ENCODE data around the gene OMP.
A peak's percentile ranks its signal among the peaks of the same experiment; 100 is the strongest.

Gene OMP

DNA sequence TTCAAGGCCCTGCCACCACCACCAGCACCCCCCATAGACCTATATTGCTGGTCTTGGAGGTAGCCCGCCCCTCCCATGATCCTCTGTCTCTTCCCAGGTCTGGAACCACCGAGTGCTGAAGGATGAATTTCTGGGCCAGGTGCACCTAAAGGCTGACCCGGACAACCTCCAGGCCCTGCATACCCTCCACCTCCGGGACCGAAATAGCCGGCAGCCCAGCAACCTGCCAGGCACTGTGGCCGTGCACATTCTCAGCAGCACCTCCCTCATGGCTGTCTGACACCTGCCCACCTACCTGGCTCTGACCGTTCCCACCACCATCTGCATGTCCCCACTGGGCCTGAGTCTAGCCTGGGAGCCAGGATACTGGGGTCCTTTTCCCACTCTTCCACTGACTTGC, 21.0 kb downstream of the OMP start:
- DNase-seq (ENCODE audit: low read depth) = no peak

- DNase-seq (ENCODE audit: low read depth) = no peak
These were observed 21.4 kb downstream of the OMP start for GRCh38 chr11:77124041-77124440.

DNA sequence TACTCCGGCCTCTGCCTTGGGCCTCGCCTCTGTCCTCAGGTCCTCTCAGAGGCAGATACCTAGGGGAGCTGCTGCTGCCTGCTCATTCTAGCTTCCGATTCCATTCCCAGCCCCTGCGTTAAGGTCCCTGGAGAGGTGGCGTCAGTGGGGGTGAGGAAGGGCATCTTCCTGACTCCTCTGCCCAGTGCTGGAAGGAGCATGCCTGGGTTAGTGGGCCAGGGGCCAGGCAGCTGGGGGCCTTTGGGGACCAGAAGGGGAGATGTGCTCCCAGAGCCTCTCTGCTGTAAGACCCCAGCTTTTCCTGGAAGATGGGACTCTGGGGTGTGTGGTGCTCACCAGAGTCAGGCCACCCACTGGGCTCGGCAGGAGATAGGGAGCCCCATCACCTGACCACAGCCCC, 21.8 kb downstream of the OMP start:
- DNase-seq (ENCODE audit: low read depth) = no peak

GRCh38 chr11:77125191-77125590, 22.6 kb downstream of the OMP start:
- DNase-seq (ENCODE audit: low read depth) = no peak

DNA sequence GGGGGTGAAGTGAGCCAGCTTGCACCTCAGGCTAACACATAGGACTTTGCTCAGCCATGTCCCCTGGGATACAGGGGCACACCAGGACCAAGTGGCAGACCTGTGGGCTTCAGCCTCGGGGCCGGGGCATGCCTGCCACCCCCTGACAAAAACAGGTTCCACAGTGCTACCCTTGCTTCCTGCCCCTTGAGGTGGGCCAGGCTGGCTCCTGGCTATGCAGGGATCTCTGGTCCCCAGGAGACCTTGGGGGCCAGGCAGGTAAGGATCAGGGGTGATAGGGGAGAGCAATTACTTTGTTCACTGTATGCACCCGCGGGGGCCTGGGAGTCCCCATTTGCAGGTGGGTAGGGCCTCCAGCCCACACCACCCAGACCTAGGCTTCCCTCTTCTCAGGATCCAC, 23.1 kb downstream of the OMP start:
- no peak for DNase-seq (ENCODE audit: low read depth)

DNA sequence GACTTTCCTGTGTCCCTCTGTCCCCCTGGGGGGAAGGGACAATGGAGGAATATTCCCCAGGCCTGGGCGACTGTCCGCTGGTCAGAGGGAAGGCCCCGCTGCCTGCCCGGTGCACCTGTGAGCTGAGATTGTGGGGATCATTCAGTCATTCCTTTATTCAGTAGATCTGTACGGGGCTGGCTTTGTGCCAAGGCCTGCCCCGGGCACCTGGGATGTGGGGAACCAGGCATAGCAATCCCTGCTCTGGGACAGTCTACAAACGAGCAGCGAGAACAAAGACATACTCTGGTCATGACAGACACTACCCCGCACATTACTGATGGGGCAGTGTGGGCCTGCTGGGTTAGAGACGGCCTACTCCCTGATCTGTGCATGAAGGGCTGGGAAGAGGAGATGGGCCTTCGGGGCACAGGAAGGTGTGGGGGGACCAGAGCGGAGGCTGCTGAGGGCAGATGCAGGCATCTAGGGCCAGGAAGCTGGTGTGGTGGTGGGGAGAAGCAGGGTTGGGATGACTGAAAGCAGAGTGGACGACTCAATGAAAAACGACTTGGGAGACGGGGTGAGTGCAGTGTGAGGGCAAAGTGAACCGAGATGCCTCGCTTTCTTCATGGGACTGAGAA, 23.6 kb downstream of the OMP start:
- DNase-seq (ENCODE audit: low read depth) = no peak

DNA sequence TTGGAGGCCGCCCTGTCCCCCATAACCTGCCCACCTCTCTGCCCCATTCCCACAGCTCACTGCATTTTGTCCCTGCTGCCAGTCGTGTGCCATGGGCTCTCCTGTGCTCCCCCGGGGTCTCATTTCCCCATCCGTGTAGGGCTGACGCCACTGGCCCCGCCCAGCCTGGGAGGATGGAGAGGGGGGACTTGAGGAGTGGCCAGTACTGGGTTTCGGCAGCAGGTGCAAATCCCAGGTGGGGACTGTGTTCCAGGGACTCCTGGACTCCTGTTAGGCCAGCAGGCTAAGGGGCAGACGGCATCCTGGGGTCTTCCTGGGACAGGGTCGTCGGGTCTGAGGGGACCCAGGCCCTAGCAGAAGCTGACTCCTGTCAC, 24.2 kb downstream of the OMP start:
- no peak for DNase-seq (ENCODE audit: low read depth)

- DNase-seq (ENCODE audit: low read depth) = peak; percentile 28
These were observed 24.7 kb downstream of the OMP start for GRCh38 chr11:77127235-77127911.

- no peak for DNase-seq (ENCODE audit: low read depth)
These were observed 25.5 kb downstream of the OMP start, which contains the start of gene MYO7A for GRCh38 chr11:77127920-77128691. Gene MYO7A, plus strand, starts transcription at chr11:77128246. Its CDS starts 2,389 bp downstream, at chr11:77130635.

DNA sequence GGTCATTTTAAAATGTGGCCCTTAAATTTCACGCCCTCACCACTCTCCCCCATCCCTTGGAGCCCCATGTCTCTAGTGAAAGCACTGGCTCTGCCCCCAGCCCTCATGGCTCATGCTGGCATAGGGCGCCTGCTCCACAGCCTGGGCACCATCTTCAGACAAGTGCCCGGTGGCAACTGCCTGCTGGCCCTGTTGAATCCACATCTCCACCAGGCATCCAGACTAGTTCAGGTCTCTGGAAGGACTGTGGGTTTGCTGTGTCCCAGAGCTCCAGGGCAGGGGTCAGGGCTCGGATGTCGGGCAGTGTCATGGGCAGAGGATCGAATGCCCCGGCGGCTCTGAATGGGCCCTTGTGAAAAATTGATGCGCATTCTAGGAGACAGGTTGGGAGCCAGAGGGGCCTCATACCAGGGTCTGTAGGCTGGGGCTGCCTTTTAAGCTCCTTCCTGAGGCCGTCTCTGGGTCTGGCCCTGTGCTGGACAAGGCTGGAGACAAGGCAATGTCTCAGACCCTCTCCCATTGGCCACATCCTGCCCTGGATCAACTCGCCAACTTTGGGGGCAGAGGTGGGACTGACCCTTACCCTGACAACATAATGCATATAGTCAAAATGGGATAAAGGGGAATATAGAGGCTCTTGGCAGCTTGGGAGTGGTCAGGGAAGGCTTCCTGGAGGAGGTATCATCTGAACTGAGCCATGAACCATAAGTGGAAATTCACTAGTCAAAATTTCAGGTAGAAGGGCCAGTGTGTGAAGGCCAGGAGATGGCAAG, 26.6 kb downstream of the OMP start:
- no peak for DNase-seq (ENCODE audit: low read depth)

DNA sequence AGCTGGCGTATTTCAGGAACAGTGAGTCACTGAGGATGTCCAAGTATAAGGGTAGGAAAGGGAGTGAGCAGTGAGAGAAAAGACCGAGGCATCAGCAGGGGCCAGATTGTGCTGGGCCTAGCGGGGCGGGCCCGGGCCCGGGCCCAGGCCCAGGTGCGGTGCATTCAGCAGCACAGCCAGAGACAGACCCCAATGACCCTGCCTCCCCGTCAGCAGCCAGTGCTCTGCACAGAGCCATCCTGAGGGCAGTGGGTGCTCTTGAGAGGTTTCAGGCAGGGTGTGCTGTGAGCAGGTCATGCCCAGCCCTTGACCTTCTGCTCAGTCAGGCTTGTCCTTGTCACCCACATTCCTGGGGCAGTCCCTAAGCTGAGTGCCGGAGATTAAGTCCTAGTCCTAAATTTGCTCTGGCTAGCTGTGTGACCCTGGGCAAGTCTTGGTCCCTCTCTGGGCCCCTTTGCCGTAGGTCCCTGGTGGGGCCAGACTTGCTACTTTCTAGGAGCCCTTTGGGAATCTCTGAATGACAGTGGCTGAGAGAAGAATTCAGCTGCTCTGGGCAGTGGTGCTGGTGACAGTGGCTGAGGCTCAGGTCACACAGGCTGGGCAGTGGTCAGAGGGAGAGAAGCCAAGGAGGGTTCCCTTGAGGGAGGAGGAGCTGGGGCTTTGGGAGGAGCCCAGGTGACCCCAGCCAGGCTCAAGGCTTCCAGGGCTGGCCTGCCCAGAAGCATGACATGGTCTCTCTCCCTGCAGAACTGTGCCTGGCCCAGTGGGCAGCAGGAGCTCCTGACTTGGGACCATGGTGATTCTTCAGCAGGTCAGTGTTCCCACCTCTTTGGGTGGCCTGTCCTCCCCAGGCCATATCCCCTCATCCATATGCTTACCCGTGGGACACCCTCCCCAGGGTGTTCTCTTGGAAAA, 27.5 kb downstream of the OMP start:
- no peak for DNase-seq (ENCODE audit: low read depth)

DNA sequence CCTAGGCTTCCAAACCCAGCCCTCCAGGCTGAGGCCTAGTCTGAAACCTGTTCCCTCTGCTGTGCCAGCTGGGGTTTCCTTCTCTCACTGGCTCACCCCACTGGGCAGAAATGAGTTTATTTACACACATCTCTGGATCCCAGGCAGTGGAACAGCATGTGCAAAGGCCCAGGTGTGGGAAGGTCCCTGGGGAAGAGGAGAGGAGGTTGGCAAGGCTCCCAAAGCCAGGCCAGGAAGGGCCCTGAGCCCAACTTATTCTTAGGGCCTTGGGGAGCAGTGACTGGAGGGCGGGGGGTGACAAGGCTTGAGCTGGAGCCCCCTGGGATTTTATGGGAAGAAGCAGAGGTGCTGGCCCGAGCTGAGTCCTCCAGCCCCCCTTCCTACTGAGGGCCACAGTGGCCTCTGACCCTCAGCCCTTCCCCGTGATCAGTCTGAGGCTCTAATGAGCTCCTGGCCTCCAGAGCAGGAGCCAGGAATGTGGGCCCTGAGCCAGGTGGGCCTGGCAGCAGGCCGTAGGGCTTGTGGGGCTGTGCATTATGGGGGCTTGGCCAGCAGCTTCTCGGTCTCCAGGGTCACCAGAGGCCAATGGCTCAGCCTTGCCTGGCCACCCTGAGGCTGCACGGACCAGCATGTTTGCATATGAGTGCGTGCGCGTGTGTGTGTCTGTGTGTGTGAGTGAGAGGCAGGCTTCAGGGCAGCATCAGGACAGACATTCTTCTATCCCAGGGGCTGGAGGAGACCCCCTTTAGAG, 28.3 kb downstream of the OMP start:
- no peak for DNase-seq (ENCODE audit: low read depth)

DNA sequence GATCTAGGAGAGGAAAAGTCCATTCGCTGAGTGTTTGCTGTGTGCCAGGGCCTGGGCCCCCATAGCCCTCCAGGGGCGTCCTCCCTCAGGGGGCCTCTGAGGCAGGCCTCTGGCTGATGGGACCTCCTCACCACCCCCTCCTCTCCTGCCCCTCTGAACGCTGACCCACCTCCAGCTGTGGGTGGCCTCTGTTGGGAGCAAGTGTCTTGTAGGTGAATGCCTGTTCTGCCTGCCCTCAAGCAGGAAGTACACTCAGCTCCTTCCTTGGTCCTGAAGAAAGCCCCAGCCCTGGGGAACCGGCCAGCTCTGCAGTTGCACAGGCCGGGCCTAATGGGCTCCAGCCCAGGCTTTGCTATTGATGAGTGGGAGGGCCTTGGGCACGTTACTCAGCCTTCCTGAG, 28.9 kb downstream of the OMP start:
- DNase-seq (ENCODE audit: low read depth) = no peak

DNA sequence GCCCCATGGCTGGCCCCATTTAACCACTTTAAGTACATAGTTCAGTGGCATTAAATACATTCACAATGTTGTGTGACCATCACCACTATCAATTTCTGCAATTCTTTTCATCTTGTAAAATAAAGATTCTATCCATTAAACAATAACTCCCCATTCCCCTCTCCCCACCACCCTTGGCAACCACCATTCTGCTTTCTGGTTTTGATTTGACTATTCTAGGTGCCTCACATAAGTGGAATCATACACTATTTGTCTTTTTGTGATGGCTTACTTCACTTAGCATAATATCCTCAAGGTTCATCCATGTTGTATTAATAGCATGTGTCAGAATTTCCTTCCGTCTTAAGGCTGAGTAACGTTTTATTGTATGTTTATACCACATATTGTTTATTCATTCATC, 32.4 kb downstream of the OMP start:
- DNase-seq (ENCODE audit: low read depth) = no peak

DNA sequence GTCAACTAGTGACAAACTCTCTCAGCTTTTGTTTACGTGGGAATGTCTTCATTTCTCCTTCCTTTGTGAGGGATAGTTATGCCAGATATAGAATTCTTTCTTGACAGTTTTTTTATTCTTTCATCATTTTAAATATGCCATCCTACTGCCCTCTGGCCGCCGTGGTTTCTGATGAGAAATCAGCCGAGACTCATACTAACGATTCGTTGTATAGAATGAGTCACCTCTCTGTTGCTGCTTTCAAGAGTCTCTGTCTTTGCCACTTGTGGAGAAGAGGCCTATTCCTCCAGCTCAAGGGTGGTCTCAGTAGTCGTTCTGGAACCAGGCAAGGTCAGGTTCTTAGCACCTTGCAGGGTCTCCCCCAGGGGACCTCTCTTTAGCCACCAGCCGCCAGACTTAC, 33.4 kb downstream of the OMP start:
- no peak for DNase-seq (ENCODE audit: low read depth)

GRCh38 chr11:77136784-77137420, 34.3 kb downstream of the OMP start:
- DNase-seq (ENCODE audit: low read depth) = no peak

- DNase-seq (ENCODE audit: low read depth) = no peak
These were observed 34.8 kb downstream of the OMP start for GRCh38 chr11:77137421-77137820.

GRCh38 chr11:77138106-77138649, 35.5 kb downstream of the OMP start:
- no peak for DNase-seq (ENCODE audit: low read depth)

- no peak for DNase-seq (ENCODE audit: low read depth)
These were observed 36.6 kb downstream of the OMP start for GRCh38 chr11:77139201-77139600.
